Stimulated activated CD4-positive, alpha-beta T cell treated with anti-CD3 and anti-CD28 coated beads, TNF-alpha, amount 100 ng/mL, for 1 hour (primary cell): Measurements from ENCODE around the gene EFHC1.

Experiments used
- DNase-seq, 3 donors: peaks; one replicate each; pipeline ENCODE4 v3.0.0-alpha.2; 2020; ENCODE audit warnings: low read depth in 3 of 3, low spot score in 1 of 3

Gene EFHC1

DNA sequence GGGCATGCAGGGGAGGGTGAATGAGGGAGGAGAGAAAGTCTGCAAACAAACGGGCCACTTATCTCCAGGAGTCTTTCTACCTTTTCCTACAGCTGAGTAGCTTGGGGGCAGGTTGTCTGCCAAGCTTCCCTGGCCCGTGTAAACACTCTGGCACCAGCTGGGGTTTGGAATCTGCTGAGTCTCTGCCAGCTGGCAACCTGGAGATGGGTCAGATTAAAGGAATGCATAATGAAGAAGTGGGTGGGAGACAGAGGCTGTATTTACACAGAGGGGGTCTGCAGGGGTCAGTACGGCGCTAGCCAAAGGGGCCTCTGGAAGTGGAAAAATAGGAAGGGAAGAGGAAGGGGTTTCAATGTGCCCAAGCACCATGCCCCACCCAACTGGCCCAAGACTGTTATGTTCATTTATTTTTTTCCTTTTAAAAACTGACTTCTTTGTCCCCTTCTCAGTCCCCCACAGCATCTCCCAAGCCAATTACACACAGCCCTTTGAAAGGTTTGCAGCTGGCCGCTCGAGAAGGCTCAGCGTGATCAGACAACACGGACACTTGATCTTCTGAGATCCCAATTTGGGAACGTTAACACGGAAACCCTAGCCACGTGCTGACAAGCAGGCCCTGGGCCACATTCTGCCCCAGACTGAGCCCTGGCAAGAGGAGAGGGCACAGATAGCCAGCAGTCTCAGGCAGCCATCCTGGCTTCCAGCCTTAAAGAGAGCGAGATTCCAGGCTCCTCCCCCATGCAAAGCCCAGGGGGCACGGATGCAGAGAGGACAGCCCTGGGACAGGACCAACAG lies 131.5 kb downstream of the EFHC1 start:
- DNase-seq = no peak

DNA sequence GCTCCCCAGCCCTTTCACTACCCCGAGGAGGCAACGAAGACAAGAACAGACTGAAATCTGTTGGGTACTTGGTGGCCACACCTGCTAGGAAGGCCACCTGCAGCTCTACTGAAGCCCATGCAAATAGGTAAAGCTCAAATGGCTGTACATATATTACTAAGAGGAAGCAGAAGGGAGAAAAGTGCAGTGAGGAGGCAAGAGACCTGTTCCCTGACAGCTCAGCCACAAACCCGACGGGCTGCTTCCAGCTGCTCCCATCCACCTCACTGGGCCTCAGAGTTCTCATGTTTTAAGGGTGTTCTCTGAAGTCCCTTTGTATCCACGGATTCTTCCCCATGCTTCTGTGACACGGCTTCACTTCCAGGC lies 132.1 kb downstream of the EFHC1 start:
- DNase-seq = no peak

DNA sequence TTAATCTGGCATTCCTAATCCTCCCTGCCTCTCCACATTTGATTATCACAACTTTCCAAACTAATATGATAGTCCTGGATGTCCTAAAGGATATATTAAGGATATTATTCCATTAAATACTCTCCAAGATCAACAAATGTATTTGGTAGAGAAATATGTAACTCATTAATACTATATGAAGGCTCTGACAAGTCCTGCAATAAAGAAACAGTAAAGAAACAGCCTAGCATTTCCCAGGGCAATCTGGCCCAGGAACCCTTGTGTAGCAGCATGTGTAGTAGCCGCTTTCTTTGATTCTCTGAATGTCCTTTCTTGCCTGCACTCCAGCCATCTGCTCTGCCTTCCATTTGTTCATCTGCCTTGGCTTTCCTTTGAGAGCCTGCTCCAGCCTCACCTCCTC lies 133.0 kb downstream of the EFHC1 start:
- no peak for DNase-seq

DNA sequence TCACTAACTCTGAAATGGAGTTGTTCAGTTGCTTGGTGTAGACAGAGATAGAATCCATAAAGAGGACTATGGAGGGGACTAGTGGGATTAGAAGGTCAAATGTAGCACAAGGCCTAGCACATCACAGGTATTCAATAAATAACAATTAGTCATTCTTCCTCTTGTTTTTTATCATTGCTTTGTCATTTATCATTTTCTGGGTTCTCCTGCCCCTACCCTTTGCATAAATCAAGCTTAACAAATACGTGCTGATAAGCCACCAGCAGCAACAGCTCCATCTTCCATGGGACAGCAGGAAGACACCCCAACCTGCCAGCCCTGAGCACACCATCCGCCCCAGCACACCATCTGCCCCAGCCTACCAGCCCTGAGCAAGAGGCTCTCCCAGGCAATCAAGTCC lies 133.6 kb downstream of the EFHC1 start:
- DNase-seq = no peak

DNA sequence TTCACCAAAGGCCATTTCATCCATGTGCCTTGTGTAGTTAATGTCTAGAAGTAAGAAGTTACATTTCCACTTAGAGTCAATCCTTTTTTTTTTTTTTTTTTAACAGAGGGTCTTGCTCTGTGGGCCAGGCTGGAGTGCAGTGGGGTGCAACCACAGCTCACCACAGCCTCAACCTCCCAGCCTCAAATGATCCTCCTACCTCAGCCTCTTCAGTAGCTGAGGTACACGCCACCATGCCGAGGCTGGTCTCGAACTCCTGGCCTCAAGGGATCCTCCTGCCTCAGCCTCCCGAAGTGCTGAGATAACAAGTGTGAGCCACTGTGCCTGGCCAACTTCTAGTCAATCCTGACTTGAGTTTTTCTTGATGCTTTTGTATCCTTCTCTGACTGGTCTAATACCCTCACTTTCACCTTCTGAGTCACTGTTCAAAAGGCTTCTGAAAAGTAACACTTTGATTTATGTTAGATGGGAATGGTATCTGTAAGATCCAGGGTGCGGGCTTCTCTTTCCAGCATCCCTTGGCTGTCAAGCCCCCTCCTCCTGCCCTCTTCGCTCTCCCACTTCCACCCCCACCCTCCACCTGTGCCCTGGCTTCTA lies 134.6 kb downstream of the EFHC1 start:
- no peak for DNase-seq

DNA sequence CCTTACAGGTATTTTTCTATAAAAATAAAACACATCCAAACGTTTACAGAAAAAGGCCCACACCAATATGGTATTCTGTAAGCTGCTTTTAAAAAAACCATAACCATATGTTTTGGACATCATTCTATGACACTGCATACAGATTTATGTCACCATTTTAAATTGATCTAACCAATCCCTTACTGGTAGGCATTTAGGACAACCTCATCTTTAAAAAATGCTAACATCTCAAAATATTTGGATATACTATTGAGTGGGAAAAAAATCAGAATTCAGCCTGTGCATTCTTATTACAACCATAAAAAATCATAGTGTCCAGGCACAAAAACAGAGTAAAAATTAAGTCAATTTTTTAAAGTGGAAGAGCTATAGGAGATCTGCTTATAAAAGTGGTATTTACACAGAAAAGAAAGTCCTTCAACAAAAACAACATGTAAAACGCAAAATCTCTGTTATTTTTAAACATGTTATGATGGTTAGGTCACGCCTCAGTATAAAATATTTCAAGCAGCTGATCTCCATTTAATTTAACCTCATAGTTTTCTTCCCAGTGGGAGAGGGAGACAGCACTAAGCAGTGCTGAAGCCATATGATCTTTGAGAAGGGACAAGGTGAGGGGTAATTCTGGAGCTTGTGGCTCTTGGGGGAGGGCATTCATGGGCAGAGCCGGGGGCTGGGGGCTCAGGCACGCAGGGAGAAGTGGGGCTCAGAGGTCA lies 135.5 kb downstream of the EFHC1 start:
- no peak for DNase-seq

DNA sequence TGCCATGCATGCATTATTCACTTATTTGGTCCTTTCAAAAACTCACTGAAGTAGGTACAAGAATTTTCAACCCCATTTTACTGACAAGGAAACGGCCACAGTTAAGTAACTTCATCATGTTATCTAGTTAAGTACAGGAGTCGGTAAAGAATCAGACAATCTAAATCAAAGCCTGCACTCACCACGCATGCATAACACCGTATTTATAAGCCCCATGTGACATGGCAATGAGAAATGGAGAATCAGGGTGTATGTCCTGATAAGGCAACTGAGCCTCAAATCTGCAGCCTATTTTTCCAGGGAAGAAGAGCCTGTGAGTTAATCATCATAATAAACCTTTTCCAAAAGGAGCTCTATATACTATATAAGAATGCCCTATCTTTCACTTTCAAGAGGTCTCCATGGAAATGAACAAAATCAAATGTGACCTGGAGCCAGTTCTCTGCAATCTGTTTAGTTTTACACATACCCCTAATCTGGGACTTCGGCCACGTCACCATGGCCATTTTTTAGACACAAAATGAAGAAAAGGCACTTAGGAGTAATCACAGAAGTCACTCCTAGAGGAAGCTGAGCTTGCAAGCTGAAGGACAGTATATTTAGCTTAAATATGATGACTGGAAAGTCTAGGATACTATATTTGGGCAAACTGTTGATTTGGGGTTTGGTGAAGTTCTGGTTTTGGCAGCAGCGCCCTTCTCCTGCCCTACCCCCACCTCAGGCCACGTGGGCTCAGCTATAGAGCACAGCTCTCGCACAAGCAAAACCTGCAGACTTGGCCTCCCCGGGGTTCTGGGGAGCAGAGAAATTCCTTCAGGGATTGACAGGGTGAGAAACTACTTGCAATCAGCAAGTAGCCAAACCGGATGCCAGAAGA lies 137.5 kb downstream of the EFHC1 start:
- DNase-seq = no peak

DNA sequence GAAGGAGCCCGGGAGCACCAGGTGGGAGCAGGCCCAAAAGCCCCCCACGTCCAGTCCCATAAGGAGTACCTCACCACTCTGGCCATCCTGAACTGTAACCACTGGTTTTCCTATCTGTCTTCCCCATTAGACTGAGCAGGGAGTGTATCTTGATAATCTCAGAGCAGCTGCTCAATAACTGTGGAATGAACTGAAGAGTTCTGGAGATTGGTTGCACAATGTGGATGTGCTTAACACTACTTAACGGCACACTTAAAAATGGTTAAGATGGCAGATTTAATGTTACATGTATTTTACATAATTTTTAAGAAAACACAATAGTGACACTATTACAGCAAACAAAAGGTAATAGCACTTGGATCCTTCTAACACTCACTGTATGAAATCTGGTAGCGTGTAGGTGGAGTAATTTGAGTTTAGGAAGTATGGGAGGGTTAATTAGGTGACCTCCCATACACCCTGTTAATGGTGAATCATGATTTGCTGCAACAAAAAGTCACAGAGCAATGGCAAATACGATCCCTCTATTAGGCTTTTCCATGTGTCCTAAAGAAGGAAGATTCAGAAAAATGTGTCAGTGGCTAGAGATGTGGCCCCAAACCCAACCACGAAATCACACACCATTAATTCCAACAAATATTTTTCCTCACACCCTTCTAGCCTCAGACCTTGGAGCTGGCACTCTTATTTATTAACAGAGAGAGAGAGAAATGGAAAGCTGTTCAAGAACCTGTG lies 138.3 kb downstream of the EFHC1 start:
- no peak for DNase-seq

DNA sequence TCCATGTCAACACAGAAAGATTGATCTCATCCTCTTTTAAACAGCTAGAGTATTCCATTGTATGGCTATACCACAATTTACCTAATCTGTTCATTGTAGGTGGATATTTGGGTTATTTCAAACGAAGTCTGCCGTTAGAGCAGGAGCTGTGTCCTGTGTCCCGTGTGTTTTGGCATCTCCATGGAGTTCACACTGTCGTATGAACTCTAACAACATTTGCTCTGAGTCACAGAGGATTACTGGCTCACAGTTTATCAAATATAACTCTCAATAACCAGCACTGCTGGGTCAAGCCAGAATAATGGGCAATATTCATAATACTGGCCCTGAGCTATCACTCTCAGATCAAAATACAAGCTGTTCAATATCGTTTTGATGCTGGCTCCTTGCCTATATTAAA lies 140.3 kb downstream of the EFHC1 start:
- no peak for DNase-seq

DNA sequence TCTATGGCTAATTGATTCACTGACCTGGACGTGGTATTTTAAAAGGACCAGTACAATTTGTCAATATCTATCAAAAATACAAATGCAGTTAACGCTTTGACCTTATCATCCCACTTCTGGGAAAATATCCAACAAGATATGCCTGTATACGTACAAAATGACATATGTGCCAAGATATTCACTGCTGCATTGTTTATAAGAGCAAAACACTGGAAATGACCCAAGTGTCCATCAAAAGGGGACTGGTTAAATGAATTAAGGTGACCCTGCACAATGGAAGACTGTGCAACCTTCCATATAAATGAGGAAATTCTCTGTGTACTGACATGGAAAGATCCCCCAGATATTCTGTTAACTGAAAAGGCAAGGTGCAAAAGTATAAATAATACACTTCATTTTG lies 142.8 kb downstream of the EFHC1 start:
- no peak for DNase-seq

DNA sequence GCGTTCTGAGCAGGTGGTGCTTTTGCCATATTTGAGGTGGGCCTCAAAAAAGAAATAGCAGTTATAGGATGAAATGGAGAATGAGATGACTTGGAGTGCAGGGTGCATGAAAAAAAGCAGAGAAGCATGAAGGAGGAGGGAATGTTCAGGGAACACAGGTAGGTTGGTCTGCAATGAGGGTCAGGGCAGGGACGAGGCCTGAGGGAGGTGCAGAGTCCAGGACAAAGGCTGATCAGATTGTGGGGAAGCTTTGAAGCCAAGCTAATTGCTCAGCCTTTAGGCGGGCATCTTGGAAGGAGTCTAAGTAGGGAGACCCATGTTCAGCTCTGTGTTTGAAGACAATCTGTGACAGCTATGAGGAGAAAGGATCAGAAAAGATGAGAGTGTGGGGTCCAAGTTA lies 144.7 kb downstream of the EFHC1 start:
- DNase-seq = no peak

DNA sequence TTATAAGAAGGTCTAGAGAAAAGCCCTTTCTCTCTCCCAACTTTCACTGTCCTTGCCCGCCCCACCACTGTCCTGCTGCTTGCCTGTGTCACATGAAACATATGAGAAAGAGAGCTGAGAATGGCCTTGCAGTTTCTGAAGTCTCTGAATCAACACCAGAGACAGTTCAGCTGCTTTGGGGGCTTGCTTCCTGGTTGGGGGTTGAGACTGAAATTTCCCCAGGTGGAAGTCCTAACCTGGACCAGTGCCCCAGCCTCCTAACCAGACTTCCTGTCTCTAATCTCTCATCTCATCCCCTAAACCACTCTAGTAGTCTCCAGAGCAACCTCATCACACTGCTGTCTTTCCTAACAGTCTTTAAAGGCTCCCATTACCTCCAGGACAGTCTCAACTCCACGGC lies 146.1 kb downstream of the EFHC1 start:
- no peak for DNase-seq

DNA sequence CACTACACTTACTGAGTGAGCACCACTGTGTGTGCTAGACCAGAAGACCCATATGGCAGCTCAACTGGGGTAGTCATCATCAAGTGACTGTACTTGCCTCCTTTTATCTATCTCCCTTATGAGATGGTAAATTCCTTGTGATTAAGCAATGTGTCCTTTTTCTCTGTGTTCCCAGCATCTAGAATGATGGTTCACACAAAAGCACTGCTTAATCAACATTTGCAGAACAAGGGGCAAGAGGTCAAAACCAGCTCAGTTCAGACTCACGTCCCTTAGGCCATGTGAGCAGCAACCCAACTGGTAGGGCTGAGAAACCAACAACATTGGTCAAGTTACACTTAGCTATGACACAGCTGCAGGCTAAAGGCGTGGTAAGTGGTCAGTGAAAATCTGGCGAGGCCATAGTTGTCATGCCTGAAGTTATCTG lies 146.7 kb downstream of the EFHC1 start:
- DNase-seq = no peak

DNA sequence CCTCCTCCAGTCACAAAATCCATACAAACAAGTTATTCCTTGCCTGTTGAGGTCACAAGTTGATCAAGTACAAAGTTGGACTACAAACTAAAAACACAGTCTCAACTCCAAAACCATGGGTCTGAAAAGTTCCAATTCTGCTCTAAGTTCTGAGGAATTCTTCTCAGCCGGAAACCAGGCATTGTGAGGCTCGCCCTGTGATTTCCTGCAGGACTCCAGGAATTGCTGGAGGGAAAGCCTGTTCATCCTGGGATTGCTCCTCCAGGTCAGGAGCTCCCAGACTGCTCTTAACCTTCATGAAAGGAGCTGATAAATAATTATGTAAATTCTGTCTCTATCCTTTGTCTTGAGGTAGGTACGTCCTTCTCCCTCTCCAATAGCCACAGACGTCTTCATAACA lies 148.2 kb downstream of the EFHC1 start:
- no peak for DNase-seq

DNA sequence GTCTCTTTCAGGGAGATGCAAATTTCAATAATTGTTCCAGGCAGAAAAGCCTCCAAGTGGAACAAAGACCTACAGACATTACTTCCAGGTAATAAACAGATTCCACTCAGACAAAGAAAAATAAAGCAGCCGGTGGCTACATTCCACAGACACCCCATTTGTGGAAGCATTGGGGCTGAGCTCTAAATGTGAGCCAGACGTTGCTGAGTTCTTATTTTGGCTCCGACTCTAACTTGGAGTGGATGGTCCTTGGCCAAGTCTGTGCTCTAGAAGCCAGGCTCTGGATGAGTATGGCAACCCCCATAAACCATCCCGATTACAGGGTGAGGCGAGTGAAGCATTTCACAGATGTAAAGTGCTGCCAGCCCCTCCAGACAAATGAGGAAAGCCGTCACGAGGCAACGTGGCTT lies 150.2 kb downstream of the EFHC1 start:
- no peak for DNase-seq

DNA sequence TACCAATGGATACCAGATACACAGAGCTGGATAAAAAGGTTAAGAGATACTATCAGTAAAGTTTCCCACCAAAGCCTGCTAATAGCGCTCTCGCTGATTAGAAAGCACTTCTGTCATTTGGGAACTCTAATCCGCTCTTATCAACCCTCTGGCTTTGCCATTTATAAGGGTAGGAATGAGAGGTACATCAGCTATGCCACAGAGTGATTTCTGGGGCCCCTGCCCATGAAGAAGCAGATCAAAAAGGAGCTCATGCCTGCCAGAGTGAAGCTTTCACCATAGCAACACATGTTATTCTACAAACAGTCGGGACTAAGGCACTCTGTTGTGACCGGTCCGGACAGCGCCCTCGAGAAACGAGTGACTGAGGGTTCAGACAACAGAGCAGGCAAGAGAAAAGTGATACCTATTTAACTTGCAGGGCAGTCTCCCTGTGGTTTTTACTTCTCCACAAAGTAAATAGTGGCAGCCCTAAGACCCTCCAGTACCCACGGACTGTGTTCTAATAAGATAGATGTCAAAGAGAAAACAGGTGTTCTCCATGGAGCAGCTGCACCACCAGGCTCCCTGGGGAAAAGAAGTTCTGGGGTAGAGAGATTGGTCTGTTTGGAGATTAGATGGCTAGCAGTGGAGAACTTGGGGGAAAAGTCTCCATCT lies 151.1 kb downstream of the EFHC1 start:
- DNase-seq = no peak

DNA sequence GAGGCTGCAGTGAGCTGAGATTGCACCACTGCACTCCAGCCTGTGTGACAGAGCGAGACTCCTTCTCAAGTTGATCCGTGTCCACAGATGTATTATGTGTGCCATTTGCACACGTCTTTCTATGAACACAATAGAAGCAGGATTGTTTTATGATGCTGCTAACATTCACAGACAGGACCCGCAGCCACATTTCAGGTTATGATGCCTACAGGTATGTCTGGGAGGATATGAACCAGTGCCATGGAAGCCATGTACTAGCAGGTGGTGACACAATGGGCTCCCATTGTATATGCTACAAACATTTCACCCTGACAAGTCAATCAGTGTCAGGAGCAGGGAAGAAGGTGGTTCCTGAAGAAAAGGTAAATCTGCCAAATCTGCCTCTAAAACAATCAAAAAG lies 152.4 kb downstream of the EFHC1 start:
- DNase-seq = no peak

DNA sequence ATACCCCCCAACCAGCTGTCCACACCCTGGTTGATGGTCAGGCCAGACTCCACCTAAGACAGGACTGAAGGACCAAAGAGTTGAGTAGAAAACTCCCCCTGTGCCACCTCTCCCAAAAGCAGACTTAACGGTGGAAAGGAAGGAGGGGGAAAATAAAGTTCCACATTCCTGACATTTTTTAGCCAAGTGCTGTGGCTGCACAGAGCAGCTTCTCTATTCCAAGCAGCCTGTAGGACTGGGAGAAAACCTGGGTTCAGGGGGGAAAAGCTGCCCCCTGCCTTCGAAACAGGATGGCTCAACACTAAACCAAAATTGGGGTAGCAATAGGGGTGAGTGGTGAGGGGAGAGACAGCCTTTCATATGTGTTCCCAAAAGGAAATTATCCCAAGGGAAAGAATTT lies 153.2 kb downstream of the EFHC1 start:
- DNase-seq = no peak
